Activated T-helper 1 cell treated with anti-CD3 and anti-CD28 coated beads, Interleukin-2, amount 50 U/mL, for 16 hours (primary cell): ENCODE data around the gene KLHL28.

Experiments
- DNase-seq, 2 donors: peaks; one replicate each; pipeline ENCODE4 v3.0.0-alpha.2; 2020; ENCODE audit warnings: low read depth in 1 of 2, low spot score in 1 of 2

Gene KLHL28

GRCh38 chr14:44961554-44962333, at the start of gene KLHL28, which contains the start of gene TOGARAM1:
TSS of gene KLHL28 (minus strand) at chr14:44961947. CDS start at chr14:44945928, 16,019 bp downstream.
TSS of gene TOGARAM1 (plus strand) at chr14:44962190. CDS start at chr14:44962422, 232 bp downstream.
- peak; percentile 84 to 92 for DNase-seq

- DNase-seq: no peak
These were observed 42.2 kb upstream of the KLHL28 start for GRCh38 chr14:45003924-45004323.

GRCh38 chr14:44995770-44996294, 34.1 kb upstream of the KLHL28 start:
- DNase-seq: no peak

- no peak for DNase-seq
These were observed 33.4 kb upstream of the KLHL28 start for GRCh38 chr14:44995196-44995595.

DNA sequence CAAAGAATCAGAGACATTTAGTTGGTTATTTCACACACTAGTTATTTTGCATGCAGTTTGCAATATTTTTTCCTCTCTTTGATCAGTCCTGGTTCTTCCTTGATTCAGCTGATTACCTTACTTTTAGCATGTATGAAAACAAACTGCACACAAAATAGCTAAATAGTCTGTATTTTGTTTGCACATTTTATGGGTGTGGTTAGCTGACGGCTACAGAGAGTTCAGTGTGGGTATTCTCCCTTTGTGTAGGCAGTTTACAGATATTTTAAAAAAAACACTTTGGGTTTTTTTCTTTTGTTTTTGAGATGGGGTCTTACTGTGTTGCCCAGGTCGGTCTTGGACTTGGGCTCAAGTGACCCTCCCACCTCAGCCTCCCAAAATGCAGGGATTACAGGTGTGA, 28.8 kb upstream of the KLHL28 start:
- no peak for DNase-seq

- DNase-seq: no peak
These were observed 28.0 kb upstream of the KLHL28 start for GRCh38 chr14:44989497-44990440.

DNA sequence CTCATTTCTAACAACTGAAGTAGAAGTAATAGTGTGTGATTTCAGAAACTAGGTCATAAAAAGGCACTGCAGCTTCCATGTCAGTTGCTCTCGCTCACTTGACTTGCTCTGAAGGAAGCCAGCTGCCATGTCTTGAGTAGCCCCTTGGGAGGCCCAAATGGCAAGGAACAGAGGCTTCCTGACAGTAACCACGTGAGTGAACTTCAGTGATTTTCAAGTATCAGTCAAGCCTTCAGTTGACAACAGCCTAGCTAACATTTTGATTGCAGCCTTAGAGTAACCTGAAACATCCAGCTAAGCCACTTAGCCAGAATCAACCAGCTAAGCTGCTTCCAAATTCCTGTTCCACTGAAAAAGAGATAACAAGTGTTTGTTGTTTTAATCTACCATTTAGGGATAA, 26.9 kb upstream of the KLHL28 start:
- no peak for DNase-seq

GRCh38 chr14:44982594-44982993, 20.8 kb upstream of the KLHL28 start:
- no peak for DNase-seq

- DNase-seq: no peak
These were observed 19.5 kb upstream of the KLHL28 start for GRCh38 chr14:44981198-44981597.

GRCh38 chr14:44979740-44980356, 18.1 kb upstream of the KLHL28 start:
- DNase-seq: no peak

DNA sequence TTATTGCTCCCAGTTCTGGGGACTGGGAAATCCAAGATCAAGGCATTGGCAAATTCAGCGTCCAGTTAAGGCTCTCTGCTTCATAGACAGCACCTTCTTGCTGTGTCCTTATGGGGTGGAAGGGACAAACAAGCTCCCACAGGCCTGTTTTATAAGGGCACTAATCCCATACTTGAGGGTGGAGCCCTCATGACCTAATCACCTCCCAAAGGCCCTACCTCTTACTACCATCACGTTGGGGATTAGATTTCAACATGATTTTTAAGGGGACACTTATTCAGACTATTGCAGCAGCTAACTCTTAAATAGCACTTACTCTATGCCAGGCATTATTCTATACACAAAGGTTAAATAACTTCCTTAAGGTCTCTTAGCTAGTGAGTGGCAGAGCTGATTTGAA, 17.5 kb upstream of the KLHL28 start:
- DNase-seq: no peak

- DNase-seq: no peak
These were observed 9.7 kb upstream of the KLHL28 start for GRCh38 chr14:44971459-44971858.

DNA sequence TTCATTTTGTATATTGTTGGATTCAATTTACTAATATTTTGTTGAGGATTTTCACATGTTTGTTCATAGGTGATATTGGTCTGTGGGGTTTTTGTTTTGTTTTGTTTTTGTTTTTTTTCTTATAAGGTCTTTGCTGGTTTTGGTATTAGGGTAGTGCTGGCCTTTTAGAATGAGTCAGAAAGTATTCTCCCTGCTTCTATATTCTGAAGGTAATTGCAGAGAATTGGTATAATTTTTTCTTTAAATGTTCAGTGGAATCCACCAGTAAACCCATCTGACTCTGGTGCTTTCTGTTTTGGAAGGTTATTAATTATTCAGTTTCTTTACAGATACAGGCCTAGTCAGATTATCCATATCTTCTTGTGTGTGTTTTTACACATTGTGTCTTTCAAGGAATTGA, 9.2 kb upstream of the KLHL28 start:
- no peak for DNase-seq

DNA sequence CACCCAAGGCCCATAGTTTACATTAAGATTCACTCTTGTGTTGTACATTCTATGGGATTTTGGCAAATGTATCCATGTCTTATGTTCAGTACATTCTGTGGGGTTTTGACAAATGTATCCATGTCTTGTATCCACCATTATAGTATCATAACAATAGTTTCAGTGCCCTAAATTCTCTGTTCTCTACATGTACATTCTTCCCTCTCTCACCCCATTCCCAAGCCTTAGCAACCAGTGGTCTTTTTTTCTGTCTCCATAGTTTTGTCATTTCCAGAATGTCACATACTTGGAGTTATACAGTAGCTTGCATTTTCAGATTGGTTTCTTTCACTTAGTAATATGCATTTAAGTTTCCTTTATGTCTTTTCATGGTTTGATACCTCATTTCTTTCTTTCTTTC, 7.0 kb upstream of the KLHL28 start:
- no peak for DNase-seq

GRCh38 chr14:44966601-44967336, 5.0 kb upstream of the KLHL28 start:
- no peak for DNase-seq

GRCh38 chr14:44963775-44964380, 2.1 kb upstream of the KLHL28 start:
- no peak for DNase-seq

GRCh38 chr14:44963044-44963528, 1.3 kb upstream of the KLHL28 start:
- DNase-seq: no peak

- peak in 1 of 2 donors; percentile 5 for DNase-seq
These were observed 742 bp upstream of the KLHL28 start for GRCh38 chr14:44962334-44963043.

- peak; percentile 21 to 43 for DNase-seq
These were observed 595 bp downstream of the KLHL28 start for GRCh38 chr14:44961151-44961553.
